ENCODE data around the gene DEXI. TPM values are rescaled to one million over a fixed set of nuclear protein-coding genes. Genes with fewer than 3 reads are reported as not detected.

The DEXI gene
- total and polyA plus RNA-seq, 2 of the 13 experiments (the other 11 are each of a cell fraction or from before 2014, with no cell fraction given) = 51.5 to 70.4 TPM

DNA sequence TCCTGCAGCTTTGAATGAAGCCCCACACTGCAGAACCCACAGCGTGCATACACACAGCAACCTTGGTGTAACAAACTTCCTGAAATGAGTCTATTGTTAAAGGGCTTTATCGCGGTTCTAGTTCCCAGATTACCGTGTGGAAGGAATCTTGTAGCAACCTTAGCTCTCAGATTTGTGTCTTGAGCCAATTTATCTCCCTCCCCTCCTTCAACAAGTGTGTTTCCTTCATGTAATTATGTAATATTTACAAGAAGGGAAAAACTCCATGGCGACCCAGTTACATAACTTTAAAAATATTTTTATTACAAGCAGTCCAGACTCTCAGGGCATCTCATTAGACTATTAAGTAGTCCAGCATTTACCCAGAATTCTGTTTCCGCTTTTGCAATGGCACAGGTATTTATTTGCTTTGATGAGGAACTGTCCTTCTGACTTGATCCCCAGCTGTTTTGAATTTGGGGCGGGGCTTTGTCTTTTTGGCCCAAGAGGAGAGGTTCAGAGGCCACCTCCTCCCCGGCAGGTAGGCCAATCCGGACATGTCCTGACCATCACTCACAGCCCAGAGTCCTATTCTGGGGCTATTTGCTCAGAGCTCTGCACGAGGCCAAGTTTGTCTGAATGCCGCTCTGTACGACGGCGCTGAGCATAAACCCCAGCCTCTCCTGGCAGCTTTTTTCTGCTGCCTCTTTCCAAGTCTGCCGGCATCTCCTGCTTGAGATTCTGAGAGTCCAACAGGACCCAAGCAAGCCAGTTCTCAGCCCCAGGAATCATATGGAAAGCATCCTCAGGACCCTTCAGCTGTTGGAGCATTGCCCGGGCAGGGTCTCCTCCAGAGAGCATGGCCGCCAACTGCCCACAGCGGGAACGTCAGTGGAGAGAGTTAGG, 37.7 kb upstream of the DEXI start (continued):
- TF ChIP-seq ZC3H4 (CRISPR knock-in tag; IDR thresholded peaks at IDR 0.05; ENCODE audit: borderline replicate concordance) (no peak), HNRNPK (IDR thresholded peaks at IDR 0.05; ENCODE audit: low read depth, low read length, poor library complexity, severe bottlenecking) (no peak), RFX3 (CRISPR knock-in tag; IDR thresholded peaks at IDR 0.05) (no peak), ZNF660 (CRISPR knock-in tag; IDR thresholded peaks at IDR 0.05; ENCODE audit: borderline replicate concordance, low read depth) (no peak), REPIN1 (CRISPR knock-in tag; IDR thresholded peaks at IDR 0.05; ENCODE audit: borderline replicate concordance, low read depth) (no peak), AKAP8 (CRISPR knock-in tag; IDR thresholded peaks at IDR 0.05) (no peak), POGZ (CRISPR knock-in tag; IDR thresholded peaks at IDR 0.05) (no peak), ZNF781 (CRISPR knock-in tag; IDR thresholded peaks at IDR 0.05; ENCODE audit: borderline replicate concordance, not compliant biosample characterization) (no peak), ZNF446 (CRISPR knock-in tag; IDR thresholded peaks at IDR 0.05) (no peak), ZSCAN22 (CRISPR knock-in tag; IDR thresholded peaks at IDR 0.05) (no peak), CCDC6 (CRISPR knock-in tag; IDR thresholded peaks at IDR 0.05) (no peak), ARNTL (CRISPR knock-in tag; IDR thresholded peaks at IDR 0.05) (no peak), CREM (IDR thresholded peaks at IDR 0.05) (no peak), CREM (CRISPR knock-in tag; IDR thresholded peaks at IDR 0.05) (no peak)
- TF ChIP-seq, protein P1, sequence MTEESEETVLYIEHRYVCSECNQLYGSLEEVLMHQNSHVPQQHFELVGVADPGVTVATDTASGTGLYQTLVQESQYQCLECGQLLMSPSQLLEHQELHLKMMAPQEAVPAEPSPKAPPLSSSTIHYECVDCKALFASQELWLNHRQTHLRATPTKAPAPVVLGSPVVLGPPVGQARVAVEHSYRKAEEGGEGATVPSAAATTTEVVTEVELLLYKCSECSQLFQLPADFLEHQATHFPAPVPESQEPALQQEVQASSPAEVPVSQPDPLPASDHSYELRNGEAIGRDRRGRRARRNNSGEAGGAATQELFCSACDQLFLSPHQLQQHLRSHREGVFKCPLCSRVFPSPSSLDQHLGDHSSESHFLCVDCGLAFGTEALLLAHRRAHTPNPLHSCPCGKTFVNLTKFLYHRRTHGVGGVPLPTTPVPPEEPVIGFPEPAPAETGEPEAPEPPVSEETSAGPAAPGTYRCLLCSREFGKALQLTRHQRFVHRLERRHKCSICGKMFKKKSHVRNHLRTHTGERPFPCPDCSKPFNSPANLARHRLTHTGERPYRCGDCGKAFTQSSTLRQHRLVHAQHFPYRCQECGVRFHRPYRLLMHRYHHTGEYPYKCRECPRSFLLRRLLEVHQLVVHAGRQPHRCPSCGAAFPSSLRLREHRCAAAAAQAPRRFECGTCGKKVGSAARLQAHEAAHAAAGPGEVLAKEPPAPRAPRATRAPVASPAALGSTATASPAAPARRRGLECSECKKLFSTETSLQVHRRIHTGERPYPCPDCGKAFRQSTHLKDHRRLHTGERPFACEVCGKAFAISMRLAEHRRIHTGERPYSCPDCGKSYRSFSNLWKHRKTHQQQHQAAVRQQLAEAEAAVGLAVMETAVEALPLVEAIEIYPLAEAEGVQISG (CRISPR knock-in tag; IDR thresholded peaks at IDR 0.05) = peak; percentile 54
- TF ChIP-seq, protein P2, sequence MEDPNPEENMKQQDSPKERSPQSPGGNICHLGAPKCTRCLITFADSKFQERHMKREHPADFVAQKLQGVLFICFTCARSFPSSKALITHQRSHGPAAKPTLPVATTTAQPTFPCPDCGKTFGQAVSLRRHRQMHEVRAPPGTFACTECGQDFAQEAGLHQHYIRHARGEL (CRISPR knock-in tag; IDR thresholded peaks at IDR 0.05) = no peak
- TF ChIP-seq, protein P3, sequence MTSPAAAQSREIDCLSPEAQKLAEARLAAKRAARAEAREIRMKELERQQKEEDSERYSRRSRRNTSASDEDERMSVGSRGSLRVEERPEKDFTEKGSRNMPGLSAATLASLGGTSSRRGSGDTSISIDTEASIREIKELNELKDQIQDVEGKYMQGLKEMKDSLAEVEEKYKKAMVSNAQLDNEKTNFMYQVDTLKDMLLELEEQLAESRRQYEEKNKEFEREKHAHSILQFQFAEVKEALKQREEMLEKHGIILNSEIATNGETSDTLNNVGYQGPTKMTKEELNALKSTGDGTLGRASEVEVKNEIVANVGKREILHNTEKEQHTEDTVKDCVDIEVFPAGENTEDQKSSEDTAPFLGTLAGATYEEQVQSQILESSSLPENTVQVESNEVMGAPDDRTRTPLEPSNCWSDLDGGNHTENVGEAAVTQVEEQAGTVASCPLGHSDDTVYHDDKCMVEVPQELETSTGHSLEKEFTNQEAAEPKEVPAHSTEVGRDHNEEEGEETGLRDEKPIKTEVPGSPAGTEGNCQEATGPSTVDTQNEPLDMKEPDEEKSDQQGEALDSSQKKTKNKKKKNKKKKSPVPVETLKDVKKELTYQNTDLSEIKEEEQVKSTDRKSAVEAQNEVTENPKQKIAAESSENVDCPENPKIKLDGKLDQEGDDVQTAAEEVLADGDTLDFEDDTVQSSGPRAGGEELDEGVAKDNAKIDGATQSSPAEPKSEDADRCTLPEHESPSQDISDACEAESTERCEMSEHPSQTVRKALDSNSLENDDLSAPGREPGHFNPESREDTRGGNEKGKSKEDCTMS (CRISPR knock-in tag; conservative IDR thresholded peaks at IDR 0.05) = no peak
- TF ChIP-seq, protein P4, sequence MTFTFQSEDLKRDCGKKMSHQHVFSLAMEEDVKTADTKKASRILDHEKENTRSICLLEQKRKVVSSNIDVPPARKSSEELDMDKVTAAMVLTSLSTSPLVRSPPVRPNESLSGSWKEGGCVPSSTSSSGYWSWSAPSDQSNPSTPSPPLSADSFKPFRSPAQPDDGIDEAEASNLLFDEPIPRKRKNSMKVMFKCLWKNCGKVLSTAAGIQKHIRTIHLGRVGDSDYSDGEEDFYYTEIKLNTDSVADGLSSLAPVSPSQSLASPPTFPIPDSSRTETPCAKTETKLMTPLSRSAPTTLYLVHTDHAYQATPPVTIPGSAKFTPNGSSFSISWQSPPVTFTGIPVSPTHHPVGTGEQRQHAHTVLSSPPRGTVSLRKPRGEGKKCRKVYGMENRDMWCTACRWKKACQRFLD (CRISPR knock-in tag; IDR thresholded peaks at IDR 0.05; ENCODE audit: borderline replicate concordance) = no peak
- TF ChIP-seq, protein P5, sequence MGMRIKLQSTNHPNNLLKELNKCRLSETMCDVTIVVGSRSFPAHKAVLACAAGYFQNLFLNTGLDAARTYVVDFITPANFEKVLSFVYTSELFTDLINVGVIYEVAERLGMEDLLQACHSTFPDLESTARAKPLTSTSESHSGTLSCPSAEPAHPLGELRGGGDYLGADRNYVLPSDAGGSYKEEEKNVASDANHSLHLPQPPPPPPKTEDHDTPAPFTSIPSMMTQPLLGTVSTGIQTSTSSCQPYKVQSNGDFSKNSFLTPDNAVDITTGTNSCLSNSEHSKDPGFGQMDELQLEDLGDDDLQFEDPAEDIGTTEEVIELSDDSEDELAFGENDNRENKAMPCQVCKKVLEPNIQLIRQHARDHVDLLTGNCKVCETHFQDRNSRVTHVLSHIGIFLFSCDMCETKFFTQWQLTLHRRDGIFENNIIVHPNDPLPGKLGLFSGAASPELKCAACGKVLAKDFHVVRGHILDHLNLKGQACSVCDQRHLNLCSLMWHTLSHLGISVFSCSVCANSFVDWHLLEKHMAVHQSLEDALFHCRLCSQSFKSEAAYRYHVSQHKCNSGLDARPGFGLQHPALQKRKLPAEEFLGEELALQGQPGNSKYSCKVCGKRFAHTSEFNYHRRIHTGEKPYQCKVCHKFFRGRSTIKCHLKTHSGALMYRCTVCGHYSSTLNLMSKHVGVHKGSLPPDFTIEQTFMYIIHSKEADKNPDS (CRISPR knock-in tag; IDR thresholded peaks at IDR 0.05) = 0 out of 2 replicates have a peak, but pooled peaks have one; percentile 41
